HL-60/S4 treated with phorbol 12-myristate 13-acetate at 8.2 ng/mL for 4 days and 3 days (cell line): Measurements from ENCODE around the gene SPATA32.

Source experiments
- in situ Hi-C: fragments of 300-500 bp; cut with MboI; formaldehyde crosslinking; loops from 2 replicates; pipeline ENCODE4 v1.15.0; 2022; ENCODE audit warnings: low sequenced_read_pairs

SPATA32 gene

DNA sequence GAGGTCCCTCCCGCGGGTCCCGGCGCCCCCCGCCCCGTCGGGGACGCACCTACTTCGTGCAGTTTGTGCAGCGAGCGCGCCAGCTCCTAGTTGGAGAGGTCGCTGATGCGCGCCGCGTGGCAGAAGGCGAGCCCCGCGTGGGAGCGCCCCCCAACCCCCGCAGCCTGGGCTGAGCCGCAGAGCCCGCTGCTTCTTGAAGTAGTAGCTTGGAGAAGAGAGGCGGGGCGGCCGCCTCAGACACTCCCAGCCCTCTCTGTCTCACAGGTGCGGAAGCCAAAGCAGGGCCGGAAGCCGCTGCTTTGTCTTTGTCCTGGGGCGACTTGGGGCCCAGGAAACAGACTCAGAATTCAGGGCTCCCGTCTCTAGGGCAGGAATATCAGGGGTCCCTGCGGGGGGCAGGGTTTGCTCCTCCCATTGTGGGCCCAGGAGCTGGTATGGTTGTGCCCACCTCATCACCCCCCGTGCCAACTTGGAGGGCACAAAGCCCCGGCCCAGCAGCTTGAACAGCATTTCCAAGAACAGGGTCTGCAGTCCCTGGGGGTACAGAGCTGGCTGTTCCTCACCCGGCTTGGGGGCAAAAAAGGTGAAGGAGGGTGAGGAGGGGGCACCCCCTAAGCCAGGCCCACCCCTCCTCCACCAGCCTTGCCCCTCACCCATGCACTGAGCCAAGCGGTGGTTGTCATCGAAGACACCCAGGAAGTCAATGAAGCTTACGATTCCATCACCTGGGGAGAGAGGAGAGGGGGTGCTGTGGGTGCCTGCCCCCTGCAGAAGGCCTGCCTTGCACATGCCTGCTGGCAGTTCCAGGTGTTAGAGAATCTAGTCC, 13.5 kb downstream of the SPATA32 start:
- in situ Hi-C loops, result no loop called here

DNA sequence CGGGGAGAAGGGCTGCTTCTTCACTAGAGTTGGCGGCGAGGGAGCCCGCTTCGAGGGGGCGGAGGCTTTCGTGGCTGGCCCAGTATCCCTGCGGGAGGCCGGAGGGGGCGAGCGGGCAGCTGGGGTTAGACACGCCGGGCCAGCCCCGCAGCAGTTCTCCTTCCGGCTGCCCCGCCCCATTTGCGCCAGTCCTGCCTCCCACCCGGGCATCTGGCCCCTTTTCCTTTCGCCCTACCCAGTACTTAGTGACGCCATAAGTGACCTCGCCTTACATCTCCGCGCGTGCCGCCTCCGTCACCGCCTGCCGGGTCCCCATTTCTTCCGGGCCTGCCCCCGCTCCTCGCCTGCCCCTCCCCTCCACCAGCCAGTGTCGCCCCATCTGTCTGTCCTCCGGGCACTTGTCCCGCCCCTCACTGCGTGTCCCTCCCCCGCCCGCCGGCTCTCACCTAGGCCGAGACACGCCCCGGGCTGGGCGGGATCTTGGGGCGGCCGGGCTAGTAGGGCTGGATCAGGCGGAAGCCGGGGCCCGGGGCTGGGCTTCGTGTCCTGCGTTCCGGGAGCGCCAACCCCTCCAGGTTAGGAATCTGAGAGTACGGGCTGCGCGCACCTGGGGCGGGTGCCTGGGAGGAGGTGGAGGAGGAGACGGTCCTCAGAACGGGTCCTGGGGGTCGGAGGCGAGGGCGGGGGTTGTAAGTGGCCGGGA, 14.3 kb downstream of the SPATA32 start:
- in situ Hi-C loops, result no loop called here

DNA sequence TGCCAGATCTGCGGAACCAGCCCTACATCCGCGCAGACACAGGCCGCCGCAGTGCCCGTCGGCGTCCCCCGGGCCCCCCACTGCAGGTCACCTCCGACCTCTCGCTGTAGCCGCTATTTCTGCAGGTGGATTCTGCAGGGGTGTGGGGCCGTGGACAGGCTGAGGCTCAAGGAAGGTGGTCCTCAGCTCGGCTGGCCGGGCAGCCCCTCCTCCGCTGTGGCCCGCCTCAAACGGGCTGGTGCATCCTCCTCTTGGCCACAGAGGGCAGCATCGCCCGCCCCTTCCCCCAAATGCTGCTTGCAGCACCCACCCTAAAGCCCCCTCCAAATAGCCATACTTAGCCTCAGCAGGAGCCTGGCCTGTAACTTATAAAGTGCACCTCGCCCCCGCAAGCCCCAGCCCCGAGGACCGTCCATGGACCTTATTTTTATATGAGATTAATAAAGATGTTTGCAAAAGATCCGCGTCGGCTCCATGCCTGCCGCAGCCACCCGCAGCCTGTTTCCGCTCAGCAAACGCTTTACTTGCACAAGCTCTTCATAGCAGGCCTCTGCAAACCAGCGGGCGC, 14.9 kb downstream of the SPATA32 start:
- in situ Hi-C loops, result no loop called here

DNA sequence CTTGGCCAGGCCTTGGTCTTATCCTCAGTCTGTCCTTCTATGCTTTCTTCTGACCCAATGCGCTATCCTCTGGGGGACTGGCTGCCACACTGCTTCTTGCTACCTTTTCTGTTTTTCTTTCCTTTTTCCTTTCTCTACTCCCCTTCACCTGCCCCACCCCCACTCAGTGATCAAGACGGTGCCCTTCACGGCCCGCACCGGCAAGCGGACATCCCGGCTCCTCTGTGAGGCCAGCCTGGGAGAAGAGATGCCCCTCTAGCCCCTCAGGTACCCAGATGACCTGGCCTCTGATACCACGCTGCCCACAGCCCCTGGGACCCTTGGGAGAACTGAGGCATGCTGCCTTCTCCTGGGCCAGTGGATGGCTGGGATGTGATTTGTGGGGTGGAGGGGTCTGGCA, 15.6 kb downstream of the SPATA32 start:
- in situ Hi-C loops, result no loop called here

DNA sequence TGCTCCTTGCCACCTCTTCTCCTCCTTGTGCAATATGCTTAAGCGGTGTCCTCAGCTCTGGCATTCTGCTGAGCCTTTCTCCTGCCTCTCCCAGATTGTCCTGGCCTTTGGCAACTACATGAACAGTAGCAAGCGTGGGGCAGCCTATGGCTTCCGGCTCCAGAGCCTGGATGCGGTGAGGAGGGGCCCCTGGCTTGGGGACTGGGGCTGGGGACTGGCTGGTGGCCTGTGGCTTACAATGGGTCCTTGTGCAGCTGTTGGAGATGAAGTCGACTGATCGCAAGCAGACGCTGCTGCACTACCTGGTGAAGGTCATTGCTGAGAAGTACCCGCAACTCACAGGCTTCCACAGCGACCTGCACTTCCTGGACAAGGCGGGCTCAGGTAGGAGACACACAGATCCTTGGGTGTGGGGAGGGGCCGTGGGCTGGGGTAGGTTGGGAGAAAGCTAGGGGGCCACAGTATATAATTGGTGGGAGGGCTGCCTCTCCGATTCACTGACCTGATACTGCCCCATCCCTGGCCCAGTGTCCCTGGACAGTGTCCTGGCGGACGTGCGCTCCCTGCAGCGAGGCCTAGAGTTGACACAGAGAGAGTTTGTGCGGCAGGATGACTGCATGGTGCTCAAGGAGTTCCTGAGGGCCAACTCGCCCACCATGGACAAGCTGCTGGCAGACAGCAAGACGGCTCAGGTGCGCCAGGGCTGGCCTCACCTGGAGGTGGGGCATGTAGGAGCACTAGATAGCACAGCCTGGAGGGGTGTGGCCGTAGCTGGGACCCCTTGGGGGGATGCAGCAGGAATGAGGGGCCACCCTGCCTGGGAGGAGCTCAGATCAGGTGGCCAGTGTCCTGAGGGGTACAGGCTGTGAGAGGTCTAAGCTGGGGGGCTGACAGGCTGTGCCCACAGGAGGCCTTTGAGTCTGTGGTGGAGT, 16.9 kb downstream of the SPATA32 start:
- in situ Hi-C loops, result no loop called here

DNA sequence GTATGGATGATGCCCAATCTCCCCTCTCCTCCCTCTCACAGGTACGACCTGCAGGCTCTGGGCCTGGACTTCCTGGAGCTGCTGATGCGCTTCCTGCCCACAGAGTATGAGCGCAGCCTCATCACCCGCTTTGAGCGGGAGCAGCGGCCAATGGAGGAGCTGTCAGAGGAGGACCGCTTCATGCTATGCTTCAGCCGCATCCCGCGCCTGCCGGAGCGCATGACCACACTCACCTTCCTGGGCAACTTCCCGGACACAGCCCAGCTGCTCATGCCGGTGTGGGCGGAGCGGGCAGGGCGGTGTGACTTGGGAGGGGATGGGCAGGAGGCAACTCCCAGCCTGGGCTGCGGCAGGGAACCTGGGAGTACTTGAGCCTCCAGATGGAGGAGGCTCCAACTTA, 18.1 kb downstream of the SPATA32 start:
- in situ Hi-C loops, result no loop called here

DNA sequence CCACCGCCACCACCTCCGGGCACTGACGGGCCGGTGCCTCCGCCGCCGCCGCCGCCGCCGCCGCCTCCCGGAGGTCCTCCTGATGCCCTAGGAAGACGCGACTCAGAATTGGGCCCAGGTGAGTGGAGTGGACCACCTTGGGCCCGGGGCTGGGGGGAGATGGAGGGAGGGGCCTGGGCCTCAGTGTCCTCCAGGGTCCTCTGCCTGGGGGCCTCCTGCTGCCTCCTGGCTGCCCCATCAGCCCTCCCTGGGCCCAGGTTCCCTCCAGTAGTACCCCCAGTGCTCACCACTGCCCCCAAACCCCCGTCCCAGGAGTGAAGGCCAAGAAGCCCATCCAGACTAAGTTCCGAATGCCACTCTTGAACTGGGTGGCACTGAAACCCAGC, 19.9 kb downstream of the SPATA32 start:
- in situ Hi-C loops, result no loop called here

DNA sequence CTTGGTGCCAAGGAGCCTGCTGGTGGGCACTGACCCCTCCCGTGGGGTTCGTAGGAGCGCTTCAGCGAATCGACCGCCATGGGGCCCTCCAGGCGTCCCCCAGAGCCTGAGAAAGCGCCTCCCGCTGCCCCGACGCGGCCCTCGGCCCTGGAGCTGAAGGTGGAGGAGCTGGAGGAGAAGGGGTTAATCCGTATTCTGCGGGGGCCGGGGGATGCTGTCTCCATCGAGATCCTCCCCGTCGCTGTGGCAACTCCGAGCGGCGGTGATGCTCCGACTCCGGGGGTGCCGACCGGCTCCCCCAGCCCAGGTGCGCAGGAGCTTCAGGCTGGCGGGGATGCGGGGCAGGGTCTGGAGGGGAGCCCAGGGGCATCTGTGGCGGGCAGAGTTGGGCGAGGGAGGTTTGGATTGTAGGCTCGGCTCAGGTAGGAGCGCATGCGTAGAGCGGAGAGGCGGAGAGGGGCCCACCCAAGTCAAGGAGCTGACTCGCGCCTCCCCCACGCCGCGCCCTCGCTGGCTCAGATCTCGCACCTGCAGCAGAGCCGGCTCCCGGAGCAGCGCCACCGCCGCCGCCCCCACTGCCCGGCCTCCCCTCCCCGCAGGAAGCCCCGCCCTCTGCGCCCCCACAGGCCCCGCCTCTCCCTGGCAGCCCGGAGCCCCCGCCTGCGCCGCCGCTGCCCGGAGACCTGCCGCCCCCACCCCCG, 20.4 kb downstream of the SPATA32 start:
- in situ Hi-C loops, result no loop called here

DNA sequence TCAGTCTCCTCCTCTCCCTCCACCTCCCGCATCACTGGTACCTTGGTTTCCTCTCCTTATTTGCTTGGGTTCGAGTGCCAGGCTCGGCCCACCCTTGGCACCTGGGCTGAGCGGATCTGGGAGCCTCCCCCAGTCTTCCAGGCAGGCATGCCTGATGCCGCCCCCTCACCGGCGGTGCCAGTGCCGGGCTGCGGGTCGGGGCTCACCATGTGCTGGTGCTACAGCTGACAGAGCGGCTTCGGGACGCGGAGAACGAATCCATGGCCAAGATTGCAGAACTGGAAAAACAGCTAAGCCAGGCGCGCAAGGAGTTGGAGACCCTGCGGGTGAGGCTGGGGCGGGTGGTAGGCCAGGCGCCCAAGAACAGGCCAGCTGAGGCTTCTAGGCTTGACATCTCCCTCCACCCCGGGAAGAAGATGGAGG, 21.0 kb downstream of the SPATA32 start:
- in situ Hi-C loops, result no loop called here

DNA sequence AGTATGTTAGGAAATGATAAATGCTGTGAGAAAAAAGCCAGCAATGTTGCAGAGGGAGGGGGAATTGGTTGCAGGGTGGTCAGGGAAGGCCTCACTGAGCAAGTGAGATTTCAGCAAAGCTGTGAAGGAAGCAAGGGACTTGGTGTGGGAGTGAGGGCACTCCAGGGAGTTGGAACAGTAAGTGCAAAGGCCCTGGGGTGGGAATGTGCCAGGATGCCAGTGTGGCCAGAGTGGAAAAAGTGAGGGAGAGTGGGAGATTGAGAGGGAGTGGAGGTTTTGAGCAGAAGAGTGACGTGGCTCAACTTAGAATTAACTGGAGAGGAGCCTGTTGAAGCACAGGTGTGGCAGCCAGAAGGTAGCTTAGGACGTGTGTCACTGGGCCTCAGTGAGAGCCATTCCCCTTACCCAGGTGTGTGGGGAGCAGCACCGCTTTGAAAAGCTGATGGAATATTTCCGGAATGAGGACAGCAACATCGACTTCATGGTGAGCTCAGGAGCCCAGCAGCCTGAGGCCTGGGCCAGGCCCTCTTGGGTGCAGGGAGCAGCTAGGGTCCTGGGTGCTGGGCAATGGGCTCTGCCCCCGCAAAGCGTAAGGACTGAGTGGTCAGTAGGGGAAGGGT, 23.6 kb downstream of the SPATA32 start:
- in situ Hi-C loops, result no loop called here

DNA sequence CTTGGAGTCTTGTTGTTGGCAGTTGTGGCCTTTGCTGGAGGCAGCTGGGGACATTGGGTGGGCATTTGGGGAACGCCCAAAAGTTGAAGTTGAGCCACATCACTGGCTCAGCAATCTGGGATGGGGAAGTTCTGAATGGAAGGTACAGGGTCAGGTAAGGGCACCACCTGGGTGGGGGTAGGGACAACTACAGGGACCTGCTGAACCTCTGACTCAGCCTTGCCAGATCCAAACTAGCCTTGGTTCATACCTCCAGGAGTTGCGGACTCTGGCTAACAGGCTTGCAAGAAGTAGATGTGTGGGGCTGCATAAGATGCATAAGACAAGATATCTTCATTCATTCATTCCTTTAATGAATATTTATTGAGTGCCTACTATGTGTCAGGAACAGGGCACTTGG, 24.2 kb downstream of the SPATA32 start:
- in situ Hi-C loops, result no loop called here

DNA sequence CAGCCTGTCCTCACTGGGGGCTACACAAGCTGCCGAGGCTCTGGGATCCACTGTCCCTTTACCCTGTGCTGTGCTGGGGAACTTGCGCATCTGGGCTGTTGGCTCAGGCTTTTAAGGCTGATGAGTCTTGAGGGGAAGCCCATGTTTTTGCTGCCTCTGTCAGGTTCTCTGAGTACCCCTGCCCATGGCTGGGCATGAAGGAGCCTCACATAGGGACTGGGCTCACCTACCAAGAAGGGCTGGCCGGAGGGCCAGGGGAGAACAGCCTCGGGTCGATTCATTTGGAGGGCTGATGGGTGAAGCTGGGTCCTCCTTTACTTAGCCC, 25.6 kb downstream of the SPATA32 start:
- in situ Hi-C loops, result no loop called here

DNA sequence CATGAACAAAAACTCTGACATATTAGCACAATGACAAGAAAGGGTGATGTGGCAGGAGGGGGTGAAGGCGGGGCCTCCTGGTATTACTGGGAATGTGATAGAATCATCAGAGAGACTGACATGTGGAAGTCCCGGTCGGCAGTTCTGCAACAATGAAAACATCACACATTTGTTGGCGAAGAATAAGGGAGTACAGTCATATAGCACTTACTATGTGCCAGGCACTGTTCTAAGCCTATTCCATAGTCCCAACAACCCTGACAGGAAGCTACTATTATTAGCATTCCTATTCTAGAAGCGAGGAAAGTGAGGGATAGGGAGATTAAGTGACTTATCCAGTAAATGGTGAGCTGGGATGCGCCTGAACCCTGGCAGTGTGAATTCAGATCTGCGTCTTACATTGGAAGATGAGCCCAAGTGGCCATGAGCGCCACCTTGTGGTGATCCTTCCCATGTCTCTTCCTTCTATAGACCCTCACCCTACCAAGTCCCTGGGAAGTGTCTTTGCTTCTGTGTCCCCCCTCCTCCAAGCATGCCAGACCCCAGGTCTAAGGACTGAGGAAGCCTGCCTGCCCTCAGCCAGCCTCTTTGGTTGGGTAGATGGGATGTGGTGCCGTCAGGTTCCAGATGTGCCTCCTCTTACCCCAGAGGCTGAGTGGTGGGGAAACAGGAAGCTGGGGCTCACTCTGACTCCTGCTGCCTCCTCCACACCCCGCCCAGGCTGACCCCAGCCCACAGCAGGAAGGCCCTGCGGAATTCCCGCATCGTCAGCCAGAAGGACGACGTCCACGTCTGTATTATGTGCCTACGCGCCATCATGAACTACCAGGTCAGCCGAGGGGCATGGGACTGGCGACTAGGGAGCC, 26.2 kb downstream of the SPATA32 start:
- in situ Hi-C loops, result no loop called here

DNA sequence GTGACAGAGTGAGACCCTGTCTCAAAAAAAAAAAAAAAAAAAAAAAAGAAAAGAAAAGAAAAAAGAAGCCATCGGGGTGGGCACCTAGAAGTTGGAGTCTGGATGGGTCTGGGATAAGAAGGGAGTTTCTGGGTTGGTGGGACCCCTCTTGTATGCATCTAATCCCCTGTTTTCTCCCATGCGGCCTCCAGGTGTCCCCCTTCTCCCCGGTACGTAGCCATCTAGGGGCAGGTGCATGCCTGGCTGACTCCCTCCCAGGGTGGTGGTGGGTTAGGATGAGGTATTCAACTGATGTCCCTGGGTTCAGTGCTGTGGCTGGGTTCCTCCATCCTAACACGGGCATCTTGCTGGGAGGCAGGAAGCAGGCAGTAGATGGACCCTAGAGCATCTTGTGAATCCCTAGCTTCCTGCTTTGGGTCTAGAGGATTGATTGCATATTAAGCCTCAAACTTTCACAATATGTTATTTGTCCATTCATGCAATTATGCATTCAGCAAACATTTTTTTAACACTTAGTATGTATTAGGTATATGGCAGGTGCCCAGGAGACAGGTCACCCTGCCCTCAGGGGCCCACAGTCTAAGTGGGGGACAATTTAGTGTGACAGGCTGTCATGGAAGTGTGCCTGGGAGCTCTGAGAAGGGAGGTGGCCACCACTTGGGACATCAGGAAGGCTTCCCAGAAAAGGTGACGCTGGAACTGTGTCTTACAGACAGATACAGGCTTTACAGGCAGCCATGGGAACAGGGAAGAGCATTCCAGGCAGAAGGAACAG, 27.1 kb downstream of the SPATA32 start:
- in situ Hi-C loops, result no loop called here

DNA sequence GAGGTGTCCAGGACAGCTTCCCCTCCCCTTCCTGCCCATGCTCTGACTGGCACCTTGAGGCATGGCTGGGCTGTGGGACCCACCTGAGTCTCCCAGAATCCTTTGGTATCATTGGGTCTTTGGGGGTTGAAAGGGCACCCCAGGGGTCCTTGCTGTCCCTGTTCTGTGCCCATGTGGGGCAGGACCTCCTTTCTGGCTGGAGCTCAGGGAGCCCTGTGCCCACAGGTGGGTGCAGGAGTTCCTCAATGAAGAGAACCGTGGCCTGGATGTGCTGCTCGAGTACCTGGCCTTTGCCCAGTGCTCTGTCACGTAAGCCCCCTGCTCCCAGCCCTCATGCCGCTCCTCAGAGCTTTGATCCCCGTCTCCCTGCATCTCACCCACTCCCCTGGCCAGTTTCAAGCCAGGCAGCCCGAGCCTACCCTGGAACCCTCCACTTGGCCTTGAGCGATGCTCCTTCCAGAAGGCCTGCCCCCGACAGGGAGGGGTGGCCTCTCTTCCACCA, 28.4 kb downstream of the SPATA32 start:
- in situ Hi-C loops, result no loop called here

DNA sequence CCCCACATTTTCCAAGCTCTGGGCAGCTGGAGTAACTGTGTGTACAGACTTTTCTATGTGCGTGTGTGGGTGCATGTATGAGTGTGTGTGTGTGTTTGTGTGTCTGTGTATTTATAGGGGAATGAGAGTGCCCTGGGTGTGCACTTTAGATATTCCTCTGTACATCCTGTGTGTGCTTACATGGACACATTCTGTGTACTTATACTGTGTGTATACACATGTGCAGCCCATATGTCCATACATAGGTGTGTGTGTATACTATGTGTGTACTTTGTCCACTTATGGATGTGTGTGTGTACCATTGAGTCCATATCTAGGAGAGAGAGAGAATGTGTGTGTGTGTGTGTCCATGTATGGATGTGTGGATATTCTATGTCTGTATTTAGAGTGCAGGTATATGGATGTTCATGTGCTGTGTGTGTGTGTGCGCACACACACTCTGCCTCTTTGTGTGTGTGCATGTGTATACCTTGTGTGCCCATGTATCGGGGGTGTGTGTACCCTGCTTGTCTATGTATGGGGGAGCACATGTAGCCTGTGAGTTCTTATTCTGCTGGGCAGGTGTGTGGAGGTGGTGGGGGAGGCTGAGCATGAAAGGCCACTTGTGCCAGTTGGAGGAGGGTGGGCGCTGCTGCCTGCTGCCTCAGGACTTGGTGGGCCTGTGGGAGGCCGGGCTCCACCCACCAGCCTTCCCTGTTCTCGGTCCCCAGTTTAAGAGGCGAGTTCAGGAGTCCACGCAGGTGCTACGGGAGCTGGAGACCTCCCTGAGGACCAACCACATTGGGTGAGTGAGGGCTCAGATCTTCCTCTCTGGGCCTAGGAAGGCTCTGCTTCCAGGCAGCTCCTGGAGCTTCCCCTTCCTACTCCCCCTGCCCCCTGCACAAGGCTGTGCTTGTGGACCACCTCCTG, 29.1 kb downstream of the SPATA32 start:
- in situ Hi-C loops, result no loop called here

DNA sequence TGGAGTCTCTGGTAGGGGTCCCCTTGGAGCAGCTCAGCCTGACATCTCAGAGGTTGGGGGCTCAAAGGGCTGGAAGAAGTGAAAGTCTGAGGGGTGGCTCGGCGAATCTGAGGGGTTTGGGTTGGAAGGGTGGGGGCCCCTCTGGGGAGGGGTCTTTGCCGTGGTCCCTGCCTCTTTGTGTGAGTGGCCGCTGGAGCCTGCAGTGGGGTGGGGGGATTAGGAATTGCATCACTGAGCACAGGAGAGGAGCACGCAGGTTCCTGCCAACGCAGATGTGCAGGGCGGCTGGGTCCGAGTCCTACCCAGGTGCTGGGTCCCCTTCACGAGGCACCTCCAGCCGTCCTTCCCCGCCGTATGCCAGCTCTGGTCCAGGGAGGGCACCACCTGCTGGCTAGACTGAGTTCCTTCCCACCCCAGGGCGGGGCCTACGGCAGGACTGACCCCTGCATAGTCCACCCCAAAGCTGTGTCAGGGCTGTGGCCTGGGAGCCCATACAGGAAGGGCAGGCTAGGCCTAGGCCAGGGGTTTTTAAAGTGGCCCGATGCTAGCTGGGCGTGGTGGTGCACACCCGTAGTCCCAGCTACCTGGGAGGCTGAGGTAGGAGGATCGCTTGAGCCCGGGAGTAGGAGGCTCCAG, 30.3 kb downstream of the SPATA32 start:
- in situ Hi-C loops, result no loop called here
